HL-60 (cell line): ENCODE data around the gene HOXA11.

ENCODE experiments used
- POLR2AphosphoS5 ChIP-seq: IDR thresholded peaks from 2 replicates; pipeline ENCODE4 v1.6.1; 2012; ENCODE audit warnings: low read depth
- TF ChIP-seq, protein P1 (sequence below): IDR thresholded peaks from one replicate; pipeline ENCODE4 v1.5.1; 2011; ENCODE audit warnings: low read length, control low read depth, inconsistent platforms; ENCODE audit not compliant: insufficient read depth
- TF ChIP-seq, protein P2 (sequence below): IDR thresholded peaks from 2 replicates; pipeline ENCODE4 v1.6.1; 2012; ENCODE audit warnings: low read depth; ENCODE audit not compliant: insufficient replicate concordance

DNA sequence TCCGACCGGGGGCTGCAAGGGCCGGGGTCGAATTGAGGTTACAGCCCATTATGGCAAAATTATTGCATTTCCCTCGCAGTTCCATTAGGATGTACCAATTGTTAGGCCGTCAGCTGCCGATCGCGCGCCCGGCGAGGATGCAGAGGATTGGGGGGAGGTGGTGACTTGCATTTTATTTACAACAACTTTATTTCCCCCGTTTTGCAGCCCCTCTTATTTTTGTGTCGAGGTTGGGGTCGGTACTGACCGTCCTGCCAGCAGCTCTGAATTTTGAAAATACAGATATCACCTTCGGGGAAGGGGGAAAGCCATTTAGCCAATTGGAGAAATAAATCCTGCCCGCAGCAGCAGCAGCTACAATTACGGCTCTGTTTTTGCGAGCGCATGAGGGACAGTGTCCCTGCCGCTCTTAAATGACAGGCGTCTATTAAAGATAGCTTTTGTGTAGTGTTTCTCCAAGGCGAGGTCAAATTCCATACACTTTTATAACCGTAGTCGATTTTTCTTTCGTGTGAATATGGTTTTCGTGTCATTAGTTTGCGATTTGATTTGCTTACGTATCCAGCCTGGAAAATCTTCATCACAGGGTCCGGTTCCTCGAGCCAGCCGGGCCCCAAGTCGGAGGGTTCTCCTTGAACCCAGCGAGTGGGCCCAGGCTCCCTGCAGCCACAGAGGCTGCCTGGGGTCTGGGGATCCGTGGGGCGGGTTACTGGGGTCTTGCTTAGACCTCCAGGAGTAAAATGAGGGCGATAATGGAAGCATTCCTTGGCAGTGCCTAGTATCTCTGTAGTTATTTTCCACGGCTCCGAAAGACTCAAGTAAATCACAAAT is 40.9 kb downstream of the HOXA11 start:
- TF ChIP-seq, protein P1, sequence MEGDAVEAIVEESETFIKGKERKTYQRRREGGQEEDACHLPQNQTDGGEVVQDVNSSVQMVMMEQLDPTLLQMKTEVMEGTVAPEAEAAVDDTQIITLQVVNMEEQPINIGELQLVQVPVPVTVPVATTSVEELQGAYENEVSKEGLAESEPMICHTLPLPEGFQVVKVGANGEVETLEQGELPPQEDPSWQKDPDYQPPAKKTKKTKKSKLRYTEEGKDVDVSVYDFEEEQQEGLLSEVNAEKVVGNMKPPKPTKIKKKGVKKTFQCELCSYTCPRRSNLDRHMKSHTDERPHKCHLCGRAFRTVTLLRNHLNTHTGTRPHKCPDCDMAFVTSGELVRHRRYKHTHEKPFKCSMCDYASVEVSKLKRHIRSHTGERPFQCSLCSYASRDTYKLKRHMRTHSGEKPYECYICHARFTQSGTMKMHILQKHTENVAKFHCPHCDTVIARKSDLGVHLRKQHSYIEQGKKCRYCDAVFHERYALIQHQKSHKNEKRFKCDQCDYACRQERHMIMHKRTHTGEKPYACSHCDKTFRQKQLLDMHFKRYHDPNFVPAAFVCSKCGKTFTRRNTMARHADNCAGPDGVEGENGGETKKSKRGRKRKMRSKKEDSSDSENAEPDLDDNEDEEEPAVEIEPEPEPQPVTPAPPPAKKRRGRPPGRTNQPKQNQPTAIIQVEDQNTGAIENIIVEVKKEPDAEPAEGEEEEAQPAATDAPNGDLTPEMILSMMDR: no peak
- TF ChIP-seq, protein P2, sequence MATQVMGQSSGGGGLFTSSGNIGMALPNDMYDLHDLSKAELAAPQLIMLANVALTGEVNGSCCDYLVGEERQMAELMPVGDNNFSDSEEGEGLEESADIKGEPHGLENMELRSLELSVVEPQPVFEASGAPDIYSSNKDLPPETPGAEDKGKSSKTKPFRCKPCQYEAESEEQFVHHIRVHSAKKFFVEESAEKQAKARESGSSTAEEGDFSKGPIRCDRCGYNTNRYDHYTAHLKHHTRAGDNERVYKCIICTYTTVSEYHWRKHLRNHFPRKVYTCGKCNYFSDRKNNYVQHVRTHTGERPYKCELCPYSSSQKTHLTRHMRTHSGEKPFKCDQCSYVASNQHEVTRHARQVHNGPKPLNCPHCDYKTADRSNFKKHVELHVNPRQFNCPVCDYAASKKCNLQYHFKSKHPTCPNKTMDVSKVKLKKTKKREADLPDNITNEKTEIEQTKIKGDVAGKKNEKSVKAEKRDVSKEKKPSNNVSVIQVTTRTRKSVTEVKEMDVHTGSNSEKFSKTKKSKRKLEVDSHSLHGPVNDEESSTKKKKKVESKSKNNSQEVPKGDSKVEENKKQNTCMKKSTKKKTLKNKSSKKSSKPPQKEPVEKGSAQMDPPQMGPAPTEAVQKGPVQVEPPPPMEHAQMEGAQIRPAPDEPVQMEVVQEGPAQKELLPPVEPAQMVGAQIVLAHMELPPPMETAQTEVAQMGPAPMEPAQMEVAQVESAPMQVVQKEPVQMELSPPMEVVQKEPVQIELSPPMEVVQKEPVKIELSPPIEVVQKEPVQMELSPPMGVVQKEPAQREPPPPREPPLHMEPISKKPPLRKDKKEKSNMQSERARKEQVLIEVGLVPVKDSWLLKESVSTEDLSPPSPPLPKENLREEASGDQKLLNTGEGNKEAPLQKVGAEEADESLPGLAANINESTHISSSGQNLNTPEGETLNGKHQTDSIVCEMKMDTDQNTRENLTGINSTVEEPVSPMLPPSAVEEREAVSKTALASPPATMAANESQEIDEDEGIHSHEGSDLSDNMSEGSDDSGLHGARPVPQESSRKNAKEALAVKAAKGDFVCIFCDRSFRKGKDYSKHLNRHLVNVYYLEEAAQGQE: no peak
- TF ChIP-seq POLR2AphosphoS5: no peak
